Measurements from ENCODE around the gene PLD1. TPM values are rescaled to one million over a fixed set of nuclear protein-coding genes. Genes with fewer than 3 reads are reported as not detected.
"Not testable (repeated sequence)": the region's sequence is repeated elsewhere in the genome, so short reads cannot be mapped to it uniquely, and the experiment has no call there.

Gene PLD1
- total and polyA plus RNA-seq, 2 donors: 5.0 to 6.4 TPM

GRCh38 chr3:171822431-171823106 lies 12.3 kb upstream of the PLD1 start:
- Histone ChIP-seq H3K36me3 (ENCODE audit: control insufficient read depth in 2 of 2, insufficient read depth in 2 of 2, low read length in 1 of 2) (no peaks in the 10 kb centered on the region), H3K4me3 (ENCODE audit: low read length in 2 of 2) (no peak overlapping the region), H3K4me1 (ENCODE audit: control insufficient read depth in 2 of 2, insufficient read depth in 2 of 2, low read length in 2 of 2) (peaks cover 0 to 5% of the 10 kb centered on the region in 2 donors), H3K27ac (ENCODE audit: low read depth in 1 of 2, low read length in 1 of 2) (no peak overlapping the region), H3K27me3 (ENCODE audit: control insufficient read depth in 2 of 2, insufficient read depth in 1 of 2, low read length in 1 of 2) (no peaks in the 10 kb centered on the region), H3K9me3 (ENCODE audit: control insufficient read depth in 2 of 2, insufficient read depth in 1 of 2, low read length in 1 of 2) (no peaks in the 10 kb centered on the region)
- no peak for DNase-seq (ENCODE audit: low read depth in 6 of 9, low spot score in 9 of 9)
- WGBS: 98% methylated on average over 4 of the region's 4 CpGs

- no peak overlapping the region for H3K27ac ChIP-seq (ENCODE audit: low read depth in 1 of 2, low read length in 1 of 2)
- no peak for DNase-seq (ENCODE audit: low read depth in 6 of 9, low spot score in 9 of 9)
- no peaks in the 10 kb centered on the region for H3K4me1 ChIP-seq (ENCODE audit: control insufficient read depth in 2 of 2, insufficient read depth in 2 of 2, low read length in 2 of 2)
- H3K9me3 ChIP-seq (ENCODE audit: control insufficient read depth in 2 of 2, insufficient read depth in 1 of 2, low read length in 1 of 2): no peaks in the 10 kb centered on the region
- no peak overlapping the region for H3K4me3 ChIP-seq (ENCODE audit: low read length in 2 of 2)
- no peaks in the 10 kb centered on the region for H3K27me3 ChIP-seq (ENCODE audit: control insufficient read depth in 2 of 2, insufficient read depth in 1 of 2, low read length in 1 of 2)
- no peaks in the 10 kb centered on the region for H3K36me3 ChIP-seq (ENCODE audit: control insufficient read depth in 2 of 2, insufficient read depth in 2 of 2, low read length in 1 of 2)
- 46% methylated on average over 2 of the region's 2 CpGs for WGBS
These were observed 11.6 kb upstream of the PLD1 start for GRCh38 chr3:171821778-171822358.

- Histone ChIP-seq H3K36me3 (ENCODE audit: control insufficient read depth in 2 of 2, insufficient read depth in 2 of 2, low read length in 1 of 2) (no peaks in the 10 kb centered on the region), H3K9me3 (ENCODE audit: control insufficient read depth in 2 of 2, insufficient read depth in 1 of 2, low read length in 1 of 2) (no peaks in the 10 kb centered on the region), H3K4me1 (ENCODE audit: control insufficient read depth in 2 of 2, insufficient read depth in 2 of 2, low read length in 2 of 2) (no peaks in the 10 kb centered on the region), H3K27ac (ENCODE audit: low read depth in 1 of 2, low read length in 1 of 2) (no peak overlapping the region), H3K27me3 (ENCODE audit: control insufficient read depth in 2 of 2, insufficient read depth in 1 of 2, low read length in 1 of 2) (no peaks in the 10 kb centered on the region), H3K4me3 (ENCODE audit: low read length in 2 of 2) (no peak overlapping the region)
- no peak for DNase-seq (ENCODE audit: low read depth in 6 of 9, low spot score in 9 of 9)
- WGBS: 98% methylated on average over 3 of the region's 3 CpGs
These were observed 10.8 kb upstream of the PLD1 start for GRCh38 chr3:171821044-171821443.

DNA sequence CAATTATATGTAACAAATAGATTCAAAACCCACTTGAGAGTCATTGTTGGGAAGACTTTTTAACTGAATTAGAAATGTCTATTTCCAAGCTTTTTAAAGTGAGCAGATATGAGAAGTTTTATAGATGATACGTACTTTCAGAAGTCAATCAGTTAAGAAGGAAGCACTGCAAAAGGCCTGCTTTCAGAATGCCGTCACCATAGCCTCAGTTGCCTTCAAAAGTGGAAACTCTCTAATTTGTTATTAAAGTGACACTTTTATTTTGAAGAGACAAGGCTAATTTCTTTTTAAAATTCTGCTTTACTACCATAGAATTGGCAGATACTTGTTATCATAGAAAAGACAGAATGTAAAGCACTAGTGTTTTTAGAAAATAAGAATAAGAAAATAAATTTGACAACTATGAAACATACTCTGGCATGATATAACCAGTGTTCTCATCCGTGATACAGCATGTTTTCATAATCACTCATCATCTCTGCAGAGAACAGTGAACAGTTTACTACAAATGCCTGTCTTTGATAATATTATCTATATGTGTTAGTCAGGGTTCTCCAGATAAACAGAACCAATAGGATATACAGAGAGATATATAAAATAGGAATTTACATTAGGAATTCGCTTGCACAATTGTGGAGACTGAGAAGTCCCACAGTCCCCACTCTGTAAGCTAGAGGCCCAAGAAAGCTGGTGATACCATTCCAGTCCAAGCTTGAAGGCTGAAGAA lies 7.0 kb upstream of the PLD1 start:
- Histone ChIP-seq H3K27me3 (ENCODE audit: control insufficient read depth in 2 of 2, insufficient read depth in 1 of 2, low read length in 1 of 2) (no peaks in the 10 kb centered on the region), H3K9me3 (ENCODE audit: control insufficient read depth in 2 of 2, insufficient read depth in 1 of 2, low read length in 1 of 2) (no peaks in the 10 kb centered on the region), H3K4me1 (ENCODE audit: control insufficient read depth in 2 of 2, insufficient read depth in 2 of 2, low read length in 2 of 2) (peaks cover 0 to 4% of the 10 kb centered on the region in 2 donors), H3K4me3 (ENCODE audit: low read length in 2 of 2) (no peak overlapping the region), H3K27ac (ENCODE audit: low read depth in 1 of 2, low read length in 1 of 2) (no peak overlapping the region), H3K36me3 (ENCODE audit: control insufficient read depth in 2 of 2, insufficient read depth in 2 of 2, low read length in 1 of 2) (no peaks in the 10 kb centered on the region)
- 95% methylated on average over 4 of the region's 4 CpGs for WGBS
- no peak for DNase-seq (ENCODE audit: low read depth in 6 of 9, low spot score in 9 of 9)

GRCh38 chr3:171815973-171816595 lies 5.8 kb upstream of the PLD1 start:
- no peak overlapping the region for H3K4me3 ChIP-seq (ENCODE audit: low read length in 2 of 2)
- 95% methylated on average over 2 of the region's 2 CpGs for WGBS
- H3K9me3 ChIP-seq (ENCODE audit: control insufficient read depth in 2 of 2, insufficient read depth in 1 of 2, low read length in 1 of 2): no peaks in the 10 kb centered on the region
- no peak for DNase-seq (ENCODE audit: low read depth in 6 of 9, low spot score in 9 of 9)
- peaks cover 0 to 1% of the 10 kb centered on the region in 2 donors for H3K27me3 ChIP-seq (ENCODE audit: control insufficient read depth in 2 of 2, insufficient read depth in 1 of 2, low read length in 1 of 2)
- H3K36me3 ChIP-seq (ENCODE audit: control insufficient read depth in 2 of 2, insufficient read depth in 2 of 2, low read length in 1 of 2): no peaks in the 10 kb centered on the region
- H3K27ac ChIP-seq (ENCODE audit: low read depth in 1 of 2, low read length in 1 of 2): no peak overlapping the region
- peaks cover 0 to 4% of the 10 kb centered on the region in 2 donors for H3K4me1 ChIP-seq (ENCODE audit: control insufficient read depth in 2 of 2, insufficient read depth in 2 of 2, low read length in 2 of 2)

- not testable (repeated sequence) for H3K4me3 ChIP-seq (ENCODE audit: low read length in 2 of 2); H3K27ac ChIP-seq (ENCODE audit: low read depth in 1 of 2, low read length in 1 of 2); DNase-seq (ENCODE audit: low read depth in 6 of 9, low spot score in 9 of 9); H3K36me3 ChIP-seq (ENCODE audit: control insufficient read depth in 2 of 2, insufficient read depth in 2 of 2, low read length in 1 of 2); H3K9me3 ChIP-seq (ENCODE audit: control insufficient read depth in 2 of 2, insufficient read depth in 1 of 2, low read length in 1 of 2)
- WGBS: 97% methylated on average over 6 of the region's 6 CpGs
- Histone ChIP-seq H3K4me1 (ENCODE audit: control insufficient read depth in 2 of 2, insufficient read depth in 2 of 2, low read length in 2 of 2) (peaks cover 0 to 14% of the 10 kb centered on the region in 2 donors), H3K27me3 (ENCODE audit: control insufficient read depth in 2 of 2, insufficient read depth in 1 of 2, low read length in 1 of 2) (peaks cover 0 to 15% of the 10 kb centered on the region in 2 donors)
These were observed 4.4 kb upstream of the PLD1 start for GRCh38 chr3:171814662-171815061.

- H3K27ac ChIP-seq (ENCODE audit: low read depth in 1 of 2, low read length in 1 of 2): peak overlapping the region in 1 of 2 donors; percentile 49
These were observed 3.7 kb upstream of the PLD1 start for GRCh38 chr3:171813897-171814460.

GRCh38 chr3:171813278-171813896 lies 3.1 kb upstream of the PLD1 start:
- H3K27me3 ChIP-seq (ENCODE audit: control insufficient read depth in 2 of 2, insufficient read depth in 1 of 2, low read length in 1 of 2): peaks cover 0 to 20% of the 10 kb centered on the region in 2 donors
- 96% methylated on average over 3 of the region's 3 CpGs for WGBS
- H3K4me3 ChIP-seq (ENCODE audit: low read length in 2 of 2): no peak overlapping the region
- peaks cover 0 to 18% of the 10 kb centered on the region in 2 donors for H3K4me1 ChIP-seq (ENCODE audit: control insufficient read depth in 2 of 2, insufficient read depth in 2 of 2, low read length in 2 of 2)
- no peaks in the 10 kb centered on the region for H3K9me3 ChIP-seq (ENCODE audit: control insufficient read depth in 2 of 2, insufficient read depth in 1 of 2, low read length in 1 of 2)
- H3K27ac ChIP-seq (ENCODE audit: low read depth in 1 of 2, low read length in 1 of 2): peak overlapping the region in 1 of 2 donors; percentile 49
- no peaks in the 10 kb centered on the region for H3K36me3 ChIP-seq (ENCODE audit: control insufficient read depth in 2 of 2, insufficient read depth in 2 of 2, low read length in 1 of 2)
- no peak for DNase-seq (ENCODE audit: low read depth in 6 of 9, low spot score in 9 of 9)

More at GRCh38 chr3:171813897-171814460, 3.7 kb upstream of the PLD1 start:
- H3K4me1 ChIP-seq (ENCODE audit: control insufficient read depth in 2 of 2, insufficient read depth in 2 of 2, low read length in 2 of 2): peaks cover 0 to 18% of the 10 kb centered on the region in 2 donors
- H3K36me3 ChIP-seq (ENCODE audit: control insufficient read depth in 2 of 2, insufficient read depth in 2 of 2, low read length in 1 of 2): no peaks in the 10 kb centered on the region
- WGBS: 72% methylated on average over 4 of the region's 4 CpGs
- peak in 2 of 9 donors; percentile 27 to 50 for DNase-seq (ENCODE audit: low read depth in 6 of 9, low spot score in 9 of 9)
- H3K27me3 ChIP-seq (ENCODE audit: control insufficient read depth in 2 of 2, insufficient read depth in 1 of 2, low read length in 1 of 2): peaks cover 0 to 20% of the 10 kb centered on the region in 2 donors
- H3K9me3 ChIP-seq (ENCODE audit: control insufficient read depth in 2 of 2, insufficient read depth in 1 of 2, low read length in 1 of 2): no peaks in the 10 kb centered on the region
- no peak overlapping the region for H3K4me3 ChIP-seq (ENCODE audit: low read length in 2 of 2)
